GM15510 (cell line): ENCODE results near the gene PIP5K1C.

Source experiments
- POLR2A ChIP-seq: IDR thresholded peaks from 3 replicates; pipeline ENCODE4 v1.6.1; 2011; ENCODE audit warnings: borderline replicate concordance; ENCODE audit not compliant: insufficient read length; ENCODE audit errors: extremely low read depth

Gene PIP5K1C

GRCh38 chr19:3632098-3632497 lies 68.2 kb downstream of the PIP5K1C start:
- TF ChIP-seq POLR2A, result no peak

- no peak for TF ChIP-seq POLR2A
Observed at GRCh38 chr19:3631053-3631861, 69.0 kb downstream of the PIP5K1C start.

- no peak for TF ChIP-seq POLR2A
Observed at GRCh38 chr19:3627351-3627723, 72.9 kb downstream of the PIP5K1C start.

GRCh38 chr19:3626473-3627350 lies 73.6 kb downstream of the PIP5K1C start, which contains the start of gene CACTIN:
Gene CACTIN, minus strand, starts transcription at chr19:3626790. Its CDS starts 28 bp downstream, at chr19:3626762.
- TF ChIP-seq POLR2A, result peak; percentile 96

GRCh38 chr19:3625996-3626472 lies 74.2 kb downstream of the PIP5K1C start:
- TF ChIP-seq POLR2A, result no peak

- TF ChIP-seq POLR2A, result no peak
Observed at GRCh38 chr19:3623716-3624115, 76.6 kb downstream of the PIP5K1C start.

GRCh38 chr19:3622224-3622623 lies 78.0 kb downstream of the PIP5K1C start:
- no peak for TF ChIP-seq POLR2A

- no peak for TF ChIP-seq POLR2A
Observed at GRCh38 chr19:3621689-3622088, 78.6 kb downstream of the PIP5K1C start.

GRCh38 chr19:3620817-3621547 lies 79.3 kb downstream of the PIP5K1C start:
- TF ChIP-seq POLR2A, result no peak

GRCh38 chr19:3620145-3620816 lies 80.0 kb downstream of the PIP5K1C start:
- TF ChIP-seq POLR2A, result no peak

- TF ChIP-seq POLR2A, result no peak
Observed at GRCh38 chr19:3619631-3620012, 80.6 kb downstream of the PIP5K1C start.

GRCh38 chr19:3618811-3619630 lies 81.2 kb downstream of the PIP5K1C start:
- TF ChIP-seq POLR2A, result no peak

- TF ChIP-seq POLR2A, result no peak
Observed at GRCh38 chr19:3618144-3618810, 82.0 kb downstream of the PIP5K1C start.
